Choroid plexus epithelial cell (primary cell): ENCODE data around the gene ASTL.

Experiments
- DNase-seq: peaks from one replicate; pipeline ENCODE4 v3.0.0-alpha.2; 2010; ENCODE audit warnings: low read depth
- H3K4me3 ChIP-seq: 2 replicates; pipeline ENCODE4 v1.5.1; 2011; ENCODE audit warnings: low read depth, mild to moderate bottlenecking, control low read depth, low read length, moderate library complexity
- TF ChIP-seq, protein P1 (sequence below): conservative IDR thresholded peaks from 2 replicates; pipeline ENCODE4 v1.5.1; 2011; ENCODE audit warnings: low read depth, mild to moderate bottlenecking, control low read depth, inconsistent platforms, low read length, moderate library complexity

The ASTL gene

GRCh38 chr2:96138179-96139145 lies at the start of gene ASTL:
ASTL (minus strand) TSS chr2:96138502; CDS start chr2:96138436, 66 bp downstream.
- DNase-seq: peak; percentile 67
- TF ChIP-seq, protein P1, sequence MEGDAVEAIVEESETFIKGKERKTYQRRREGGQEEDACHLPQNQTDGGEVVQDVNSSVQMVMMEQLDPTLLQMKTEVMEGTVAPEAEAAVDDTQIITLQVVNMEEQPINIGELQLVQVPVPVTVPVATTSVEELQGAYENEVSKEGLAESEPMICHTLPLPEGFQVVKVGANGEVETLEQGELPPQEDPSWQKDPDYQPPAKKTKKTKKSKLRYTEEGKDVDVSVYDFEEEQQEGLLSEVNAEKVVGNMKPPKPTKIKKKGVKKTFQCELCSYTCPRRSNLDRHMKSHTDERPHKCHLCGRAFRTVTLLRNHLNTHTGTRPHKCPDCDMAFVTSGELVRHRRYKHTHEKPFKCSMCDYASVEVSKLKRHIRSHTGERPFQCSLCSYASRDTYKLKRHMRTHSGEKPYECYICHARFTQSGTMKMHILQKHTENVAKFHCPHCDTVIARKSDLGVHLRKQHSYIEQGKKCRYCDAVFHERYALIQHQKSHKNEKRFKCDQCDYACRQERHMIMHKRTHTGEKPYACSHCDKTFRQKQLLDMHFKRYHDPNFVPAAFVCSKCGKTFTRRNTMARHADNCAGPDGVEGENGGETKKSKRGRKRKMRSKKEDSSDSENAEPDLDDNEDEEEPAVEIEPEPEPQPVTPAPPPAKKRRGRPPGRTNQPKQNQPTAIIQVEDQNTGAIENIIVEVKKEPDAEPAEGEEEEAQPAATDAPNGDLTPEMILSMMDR: peak; percentile 84
- no peak within 1 kb of the TSS for H3K4me3 ChIP-seq

DNA sequence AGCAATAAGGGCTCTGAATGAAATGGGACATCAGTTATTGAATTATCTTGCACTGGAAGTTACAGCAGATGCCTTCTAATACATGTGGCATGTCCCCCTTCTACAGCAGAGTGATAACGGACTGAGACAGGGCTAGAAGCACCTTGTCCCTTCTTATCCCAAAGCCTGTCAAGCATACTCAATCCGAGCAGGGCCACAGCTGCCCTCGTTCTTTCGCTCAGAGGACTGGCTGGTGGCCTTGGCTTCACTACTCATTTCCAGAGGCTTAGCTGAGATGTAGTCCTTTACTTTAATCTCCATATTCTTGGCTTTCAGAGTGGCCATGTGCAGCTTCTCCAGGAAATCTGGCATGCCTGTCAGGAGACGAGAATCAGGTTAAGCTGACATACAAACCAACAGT lies 48.3 kb upstream of the ASTL start:
- DNase-seq: no peak
- no peak overlapping the region for H3K4me3 ChIP-seq
- TF ChIP-seq, protein P1: no peak

DNA sequence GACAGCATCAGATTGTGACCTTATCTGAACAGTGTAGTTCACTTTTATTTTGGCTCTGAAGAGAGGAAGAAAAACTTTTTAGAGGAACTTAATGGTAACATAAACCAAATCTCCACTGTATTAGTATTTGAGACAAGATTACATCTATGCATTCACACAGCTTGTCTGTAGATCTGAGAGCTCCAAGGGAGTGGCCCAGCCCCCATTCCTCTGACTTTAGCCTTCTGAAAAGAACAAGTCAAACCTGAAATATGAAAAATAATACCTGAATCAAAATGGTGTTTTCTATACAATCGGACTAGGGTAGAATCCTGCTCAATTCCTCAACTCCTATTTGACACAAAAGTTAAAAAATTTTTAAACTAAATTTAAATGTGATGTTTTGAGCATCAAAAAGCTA lies 47.2 kb upstream of the ASTL start:
- no peak for DNase-seq
- TF ChIP-seq, protein P1: no peak
- no peak overlapping the region for H3K4me3 ChIP-seq

GRCh38 chr2:96184989-96185388 lies 46.7 kb upstream of the ASTL start:
- DNase-seq: no peak
- TF ChIP-seq, protein P1: no peak
- no peak overlapping the region for H3K4me3 ChIP-seq

DNA sequence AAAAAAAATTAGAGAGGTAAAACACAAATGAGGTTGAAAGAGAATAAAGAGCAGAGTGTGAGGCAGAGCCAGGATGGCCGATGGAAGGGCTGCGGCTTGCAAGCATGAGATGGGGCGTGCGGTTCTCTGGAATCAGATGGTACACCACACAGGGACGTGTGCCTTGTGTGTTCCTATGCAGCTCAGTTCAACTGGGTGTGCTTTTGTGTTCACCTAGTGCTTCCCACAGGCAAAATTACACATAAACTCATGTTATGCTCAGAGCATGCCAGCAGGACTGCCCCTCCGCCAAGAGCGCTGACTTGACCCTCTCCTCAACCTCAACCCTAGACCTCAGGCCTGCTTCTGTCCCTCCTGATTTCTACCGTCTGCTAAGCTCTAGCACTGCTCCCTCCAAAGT lies 45.9 kb upstream of the ASTL start:
- no peak overlapping the region for H3K4me3 ChIP-seq
- DNase-seq: no peak
- TF ChIP-seq, protein P1: no peak

DNA sequence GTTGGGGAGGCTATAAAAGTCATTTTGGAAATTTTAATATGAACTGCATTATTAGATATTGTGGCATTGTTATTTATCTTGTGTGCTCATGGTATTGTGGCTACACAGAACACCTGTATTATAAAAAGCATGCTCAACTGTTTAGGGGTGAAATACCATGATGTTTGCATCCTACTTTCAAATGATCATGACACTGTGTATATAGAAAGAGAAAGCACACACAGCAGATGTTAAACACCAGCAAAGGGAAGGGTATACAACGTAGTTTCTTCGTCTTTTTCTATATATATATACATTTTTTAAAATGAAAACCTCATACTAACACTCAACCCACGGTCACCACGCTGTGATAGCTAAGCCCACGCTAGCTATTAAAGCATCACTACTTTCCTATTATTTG lies 43.2 kb upstream of the ASTL start:
- no peak overlapping the region for H3K4me3 ChIP-seq
- DNase-seq: no peak
- TF ChIP-seq, protein P1: no peak

DNA sequence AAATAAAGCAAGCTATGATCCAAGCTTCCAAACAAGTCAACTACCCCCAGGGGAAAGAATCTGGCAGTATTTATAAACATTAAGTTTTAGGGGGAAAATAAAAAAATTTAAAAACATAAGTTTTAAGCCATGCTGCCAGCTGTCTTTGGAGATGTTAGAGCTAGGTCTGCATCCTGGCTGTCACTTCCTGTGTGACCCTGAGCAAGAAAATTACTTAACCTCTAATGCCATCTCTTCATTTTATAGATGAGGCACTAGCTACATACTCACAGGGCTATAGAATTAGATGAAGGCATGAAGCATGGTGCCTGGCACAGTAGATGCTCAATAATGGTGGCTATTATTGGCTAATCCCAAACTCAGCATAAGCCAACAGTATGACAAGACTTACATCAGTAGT lies 42.2 kb upstream of the ASTL start:
- DNase-seq: no peak
- no peak overlapping the region for H3K4me3 ChIP-seq
- TF ChIP-seq, protein P1: no peak
